ENCODE measurements around the gene AIP. TPM values are rescaled to one million over a fixed set of nuclear protein-coding genes. Genes with fewer than 3 reads are reported as not detected.

The AIP gene
- total and polyA plus RNA-seq, 9 of the 15 experiments (the other 6 are each of a cell fraction or from before 2014, with no cell fraction given) = 5.2 to 92.5 (median 52.7) TPM

GRCh38 chr11:67507864-67508485, 25.1 kb downstream of the AIP start, which contains the start of gene CDK2AP2 (continued):
- TF ChIP-seq HMGXB4 (CRISPR knock-in tag; IDR thresholded peaks at IDR 0.05) (peak; percentile 6; the same call in 1 of the 2 replicates), ZNF224 (CRISPR knock-in tag; IDR thresholded peaks at IDR 0.05) (0 out of 2 replicates have a peak, but pooled peaks have one; percentile 29), IFI16 (CRISPR knock-in tag; IDR thresholded peaks at IDR 0.05) (no peak), ZFP1 (CRISPR knock-in tag; IDR thresholded peaks at IDR 0.05) (no peak), TOE1 (IDR thresholded peaks at IDR 0.05; ENCODE audit: borderline replicate concordance) (peak; percentile 49; the same call in 1 of the 2 replicates), TOE1 (CRISPR knock-in tag; IDR thresholded peaks at IDR 0.05; ENCODE audit: borderline replicate concordance, low read depth) (no peak), SRSF9 (IDR thresholded peaks at IDR 0.05; ENCODE audit: borderline replicate concordance, low read depth, low read length) (no peak), C11orf30 (IDR thresholded peaks at IDR 0.05; ENCODE audit: low read depth) (no peak), ETV6 (IDR thresholded peaks at IDR 0.05; ENCODE audit: borderline replicate concordance in 1 of 2, low read depth in 2 of 2, low read length in 1 of 2) (no peak), ETV6 (CRISPR knock-in tag; IDR thresholded peaks at IDR 0.05; ENCODE audit: borderline replicate concordance) (peak; percentile 88; the same call in 1 of the 2 replicates), STAT6 (CRISPR knock-in tag; IDR thresholded peaks at IDR 0.05) (peak; percentile 91; the same call in 1 of the 2 replicates), ARID3A (IDR thresholded peaks at IDR 0.05; ENCODE audit: borderline replicate concordance, low read depth, low read length) (0 out of 2 replicates have a peak, but pooled peaks have one; percentile 10), RCOR1 (IDR thresholded peaks at IDR 0.05; ENCODE audit: borderline replicate concordance in 1 of 2, low read depth in 2 of 2, low read length in 2 of 2) (peak; percentile 69 to 82; a peak in 3 of 4 replicates), ZNF766 (CRISPR knock-in tag; conservative IDR thresholded peaks at IDR 0.05) (no peak), DACH1 (IDR thresholded peaks at IDR 0.05; ENCODE audit: partially characterized antibody) (peak; percentile 20), ZNF518B (CRISPR knock-in tag; IDR thresholded peaks at IDR 0.05) (no peak)

Measured in K562 (cell line).